Measurements from ENCODE around the gene SV2A.
A peak's percentile ranks its signal among the peaks of the same experiment; 100 is the strongest.

The SV2A gene

GRCh38 chr1:149928401-149928724 is 10.7 kb upstream of the SV2A start:
- DNase-seq: no peak

- DNase-seq: peak; percentile 95
These were observed 10.1 kb upstream of the SV2A start, which contains the start of gene SF3B4 for GRCh38 chr1:149927563-149928400. Gene SF3B4, minus strand, starts transcription at chr1:149927803. Its CDS starts 44 bp downstream, at chr1:149927759.

- no peak for DNase-seq
These were observed 9.5 kb upstream of the SV2A start for GRCh38 chr1:149927056-149927562.

- DNase-seq: no peak
These were observed 8.7 kb upstream of the SV2A start for GRCh38 chr1:149926296-149926695.

- DNase-seq: no peak
These were observed 8.1 kb upstream of the SV2A start for GRCh38 chr1:149925751-149926150.

GRCh38 chr1:149925345-149925744 is 7.7 kb upstream of the SV2A start:
- no peak for DNase-seq

GRCh38 chr1:149923626-149924025 is 6.0 kb upstream of the SV2A start:
- no peak for DNase-seq

GRCh38 chr1:149916898-149917252 is 769 bp downstream of the SV2A start:
- no peak for DNase-seq

- no peak for DNase-seq
These were observed 1.3 kb downstream of the SV2A start for GRCh38 chr1:149916193-149916897.

GRCh38 chr1:149915429-149916192 is 2.0 kb downstream of the SV2A start:
- DNase-seq: no peak

GRCh38 chr1:149914545-149914944 is 3.1 kb downstream of the SV2A start:
- DNase-seq: no peak

- no peak for DNase-seq
These were observed 11.0 kb downstream of the SV2A start for GRCh38 chr1:149906570-149907075.

- DNase-seq: no peak
These were observed 13.7 kb downstream of the SV2A start for GRCh38 chr1:149903836-149904491.

GRCh38 chr1:149899460-149900284 is 18.0 kb downstream of the SV2A start, which contains the start of gene BOLA1:
Gene BOLA1, plus strand, starts transcription at chr1:149899568. Its CDS starts 492 bp downstream, at chr1:149900060.
- DNase-seq: peak; percentile 84

- no peak for DNase-seq
These were observed 21.1 kb downstream of the SV2A start for GRCh38 chr1:149896575-149896974.

GRCh38 chr1:149888999-149889289 is 28.7 kb downstream of the SV2A start:
- DNase-seq: no peak

GRCh38 chr1:149888247-149888998 is 29.2 kb downstream of the SV2A start:
- peak; percentile 87 for DNase-seq

GRCh38 chr1:149887456-149888246 is 30.0 kb downstream of the SV2A start:
- DNase-seq: peak; percentile 96

GRCh38 chr1:149887196-149887455 is 30.5 kb downstream of the SV2A start:
- DNase-seq: peak; percentile 69

- peak; percentile 97 for DNase-seq
These were observed 31.0 kb downstream of the SV2A start for GRCh38 chr1:149886396-149887195.

Measured in CD4-positive, alpha-beta T cell treated with Interleukin-10 for 1 hour (primary cell).